CD14-positive monocyte (primary cell): Measurements from ENCODE around the gene NR2F1. TPM values are rescaled to one million over a fixed set of nuclear protein-coding genes. Genes with fewer than 3 reads are reported as not detected.

Experiments
- DNase-seq, 3 donors: peaks; one replicate each; pipeline ENCODE4 v3.0.0-alpha.2; 2011 to 2022
- H2AFZ ChIP-seq: 2 replicates; pipeline ENCODE4 v1.6.0; 2012; ENCODE audit warnings: mild to moderate bottlenecking, low read depth, low read length, inconsistent platforms; ENCODE audit not compliant: insufficient read depth, poor library complexity, severe bottlenecking
- H3K27ac ChIP-seq, 2 donors: 1 replicate in 1 of 2; 2 replicates in 1 of 2; pipeline ENCODE4 v1.5.1; 2012 to 2013; ENCODE audit warnings: low read length in 2 of 2, control low read depth in 1 of 2, inconsistent platforms in 1 of 2, low read depth in 1 of 2, mild to moderate bottlenecking in 1 of 2
- H3K27me3 ChIP-seq, 2 donors: one replicate each; pipeline versions ENCODE4 v1.6.0 to v1.6.1; 2011 to 2013; ENCODE audit warnings: low read length in 2 of 2; ENCODE audit not compliant: control insufficient read depth in 2 of 2, insufficient read depth in 2 of 2
- H3K36me3 ChIP-seq, 2 donors: replicated peaks in 1 of 2; 1 replicate in 1 of 2; 2 replicates in 1 of 2; pipeline versions ENCODE4 v1.5.1 to v1.6.1; 2012 to 2013; ENCODE audit warnings: low read length in 2 of 2, control low read depth in 1 of 2, inconsistent platforms in 1 of 2, mild to moderate bottlenecking in 1 of 2; ENCODE audit not compliant: insufficient read depth in 2 of 2, control insufficient read depth in 1 of 2
- H3K4me1 ChIP-seq, 2 donors: 1 replicate in 1 of 2; 2 replicates in 1 of 2; pipeline versions ENCODE4 v1.5.1 to v1.6.1; 2012 to 2013; ENCODE audit warnings: low read length in 2 of 2, control low read depth in 1 of 2, inconsistent platforms in 1 of 2, mild to moderate bottlenecking in 1 of 2, moderate library complexity in 1 of 2; ENCODE audit not compliant: insufficient read depth in 2 of 2, control insufficient read depth in 1 of 2
- H3K4me2 ChIP-seq: replicated peaks from 2 replicates; pipeline ENCODE3; 2012; ENCODE audit warnings: low read length, moderate library complexity, mild to moderate bottlenecking; ENCODE audit not compliant: poor library complexity, severe bottlenecking; ENCODE audit errors: extremely low read depth
- H3K4me3 ChIP-seq, 3 experiments: fragments of 200-600 bp in 1 of 3; sonication (generic) in 1 of 3; replicated peaks in 1 of 3; 1 replicate in 2 of 3; 2 replicates in 1 of 3; pipeline ENCODE4 v1.5.1; 2011 to 2013; ENCODE audit warnings: low read length in 3 of 3, mild to moderate bottlenecking in 3 of 3, control low read depth in 2 of 3, low read depth in 2 of 3, inconsistent platforms in 1 of 3, moderate library complexity in 1 of 3
- H3K79me2 ChIP-seq: 2 replicates; pipeline ENCODE4 v1.6.0; 2012; ENCODE audit warnings: mild to moderate bottlenecking, control low read depth, inconsistent platforms, low read length, moderate library complexity; ENCODE audit not compliant: insufficient read depth
- H3K9ac ChIP-seq: 2 replicates; pipeline ENCODE4 v1.6.0; 2017; ENCODE audit warnings: low read length, mild to moderate bottlenecking; ENCODE audit not compliant: insufficient read depth, poor library complexity, severe bottlenecking
- H3K9me3 ChIP-seq, 2 donors: replicated peaks in 1 of 2; 1 replicate in 1 of 2; 2 replicates in 1 of 2; pipeline versions ENCODE4 v1.5.1 to v1.6.1; 2012 to 2013; ENCODE audit warnings: low read length in 2 of 2, control low read depth in 1 of 2; ENCODE audit not compliant: control insufficient read depth in 1 of 2, insufficient read depth in 1 of 2
- H4K20me1 ChIP-seq: 2 replicates; pipeline ENCODE4 v1.6.0; 2012; ENCODE audit warnings: mild to moderate bottlenecking, low read length, control low read depth, moderate library complexity; ENCODE audit not compliant: insufficient read depth
- H3K27ac Mint-ChIP-seq, 7 donors: one replicate each; pipeline ENCODE4 v1.8.0; 2020; ENCODE audit warnings: mild to moderate bottlenecking in 7 of 7, mixed read lengths in 7 of 7, moderate library complexity in 6 of 7, inconsistent platforms in 2 of 7
- H3K27me3 Mint-ChIP-seq, 3 donors: one replicate each; pipeline ENCODE4 v1.8.0; 2021 to 2022; ENCODE audit warnings: low read depth in 3 of 3, mild to moderate bottlenecking in 3 of 3, mixed read lengths in 3 of 3, moderate library complexity in 3 of 3, inconsistent platforms in 1 of 3
- H3K36me3 Mint-ChIP-seq, 2 donors: one replicate each; pipeline ENCODE4 v1.8.0; 2020; ENCODE audit warnings: mixed read lengths in 2 of 2, inconsistent platforms in 1 of 2, mild to moderate bottlenecking in 1 of 2
- H3K4me1 Mint-ChIP-seq: one replicate; pipeline ENCODE4 v1.8.0; 2020; ENCODE audit warnings: mild to moderate bottlenecking, mixed read lengths
- H3K4me3 Mint-ChIP-seq, 2 donors: one replicate each; pipeline ENCODE4 v1.8.0; 2020; ENCODE audit warnings: mild to moderate bottlenecking in 2 of 2, mixed read lengths in 2 of 2, moderate library complexity in 1 of 2
- H3K9me3 Mint-ChIP-seq, 7 donors: one replicate each; pipeline ENCODE4 v1.8.0; 2020 to 2022; ENCODE audit warnings: mixed read lengths in 7 of 7, mild to moderate bottlenecking in 6 of 7, moderate library complexity in 6 of 7, inconsistent platforms in 2 of 7
- CTCF ChIP-seq: fragments of 200-600 bp; IDR thresholded peaks from one replicate; pipeline ENCODE4 v1.8.0; 2022; ENCODE audit warnings: antibody characterized with exemption, mild to moderate bottlenecking
- WGBS: methylation state at CpG from one replicate; pipeline ENCODE4 v1.1.5; 2013; ENCODE audit warnings: missing lambda C conversion rate; ENCODE audit not compliant: insufficient coverage; 5-methylcytosine and 5-hydroxymethylcytosine counted together
- intact Hi-C, 2 donors: fragments of 100-400 bp; cut with micrococcal nuclease; formaldehyde crosslinking; loops; one replicate each; pipeline versions ENCODE4 v1.15.0 to v1.15.1; 2023
- polyA plus RNA-seq, 3 donors: library from polyadenylated mRNA; depleted of rRNA in 1 of 3; unstranded in 2 of 3; stranded (reverse) in 1 of 3; fragments of 300-500 nt in 2 of 3; fragments of >200 nt in 1 of 3; fragmentation: Illumina TruSeq in 2 of 3; gene quantifications; 1 replicate in 2 of 3; 2 replicates in 1 of 3; pipeline ENCODE4 v1.2.3, GENCODE V29; 2012 to 2021

Gene NR2F1
- polyA plus RNA-seq, 3 donors = not detected

GRCh38 chr5:93585767-93586385 lies 2.9 kb downstream of the NR2F1 start:
- H3K4me2 ChIP-seq = no peak overlapping the region
- H3K4me3 ChIP-seq = no peak overlapping the region

More at GRCh38 chr5:93585767-93586385, 2.9 kb downstream of the NR2F1 start:
- intact Hi-C loops = loop anchor here (5.0 to 10.0 kb wide), 2 partner anchors 216 to 329 kb away; no protein-coding TSS in a partner anchor
- H3K79me2 ChIP-seq = no peaks in the 10 kb centered on the region
- H3K36me3 ChIP-seq = no peaks in the 10 kb centered on the region
- DNase-seq = no peak
- peaks cover 15 to 29% of the 10 kb centered on the region in 2 donors for H3K4me1 ChIP-seq
- no peak overlapping the region for H3K9ac ChIP-seq
- Mint-ChIP-seq H3K9me3 (peaks cover 2 to 30% (median 15%) of the 10 kb centered on the region in 7 donors), H3K4me3 (peak overlapping the region in 1 of 2 donors; percentile 86), H3K27me3 (peaks cover 32 to 58% (median 56%) of the 10 kb centered on the region in 3 donors), H3K4me1 (peaks cover 27% of the 10 kb centered on the region), H3K36me3 (peaks cover 2 to 5% of the 10 kb centered on the region in 2 donors), H3K27ac (peak overlapping the region in 1 of 7 donors; percentile 79)
- no peak overlapping the region for H3K27ac ChIP-seq
- H3K27me3 ChIP-seq = peaks cover 71 to 86% of the 10 kb centered on the region in 2 donors
- no peak for TF ChIP-seq CTCF
- peaks cover 0 to 45% of the 10 kb centered on the region in 2 donors for H3K9me3 ChIP-seq
- WGBS = no CpG with 5 or more reads among the region's 13 CpGs
- no peak overlapping the region for H2AFZ ChIP-seq
- no peaks in the 10 kb centered on the region for H4K20me1 ChIP-seq
